Type B pancreatic cell (in vitro differentiated cells): ENCODE measurements around the gene SGCB. TPM values are rescaled to one million over a fixed set of nuclear protein-coding genes. Genes with fewer than 3 reads are reported as not detected.

Experiments used
- DNase-seq: peaks from one replicate; pipeline ENCODE4 v3.0.0; 2021; ENCODE audit warnings: mixed read lengths; ENCODE audit not compliant: unreplicated experiment; ENCODE audit errors: extremely low spot score
- H3K27ac Mint-ChIP-seq: 2 replicates; pipeline ENCODE4 v1.8.0; 2021; ENCODE audit warnings: mild to moderate bottlenecking, mixed read lengths
- H3K27me3 Mint-ChIP-seq: 2 replicates; pipeline ENCODE4 v1.8.0; 2021; ENCODE audit warnings: mixed read lengths
- H3K36me3 Mint-ChIP-seq: 2 replicates; pipeline ENCODE4 v1.8.0; 2021; ENCODE audit warnings: mixed read lengths
- H3K4me1 Mint-ChIP-seq: one replicate; pipeline ENCODE4 v1.8.0; 2021; ENCODE audit warnings: mixed read lengths; ENCODE audit not compliant: unreplicated experiment
- H3K4me3 Mint-ChIP-seq: 2 replicates; pipeline ENCODE4 v1.8.0; 2021; ENCODE audit warnings: mild to moderate bottlenecking, mixed read lengths
- H3K9me3 Mint-ChIP-seq: 2 replicates; pipeline ENCODE4 v1.8.0; 2021; ENCODE audit warnings: mixed read lengths
- CTCF ChIP-seq: fragments of 200-600 bp; sonication (generic); conservative IDR thresholded peaks from 2 replicates; pipeline ENCODE4 v1.5.0; 2021; ENCODE audit warnings: antibody characterized with exemption, mild to moderate bottlenecking
- total RNA-seq: library from RNA; stranded (reverse); gene quantifications from 2 replicates; pipeline ENCODE4 v1.2.1, GENCODE V29; 2021; ENCODE audit warnings: low replicate concordance

Gene SGCB
- total RNA-seq, 1 donor from 2014 or later, result 39.1 TPM

DNA sequence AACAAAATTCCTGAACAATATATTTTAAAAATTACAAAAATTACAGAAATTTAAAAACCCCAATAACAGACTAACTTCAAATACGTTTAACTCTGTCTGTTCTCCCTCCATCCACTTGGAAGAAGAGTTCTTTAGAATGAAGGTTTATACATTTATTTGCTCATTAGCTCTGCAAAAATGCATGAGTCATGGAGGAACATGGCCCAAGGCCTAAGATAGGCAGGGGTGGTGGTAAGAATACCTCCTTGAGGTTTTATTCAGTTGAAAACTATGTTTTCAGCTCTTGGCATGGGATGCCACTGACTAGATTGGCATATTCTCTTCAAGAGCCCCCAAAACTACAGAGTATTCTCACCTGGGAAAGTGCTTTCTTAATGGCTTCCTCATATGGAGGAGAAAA lies 9.1 kb downstream of the SGCB start:
- H3K27ac Mint-ChIP-seq, result no peak overlapping the region
- DNase-seq, result no peak
- no peaks in the 10 kb centered on the region for H3K27me3 Mint-ChIP-seq
- no peaks in the 10 kb centered on the region for H3K4me1 Mint-ChIP-seq
- H3K9me3 Mint-ChIP-seq, result no peaks in the 10 kb centered on the region
- no peak overlapping the region for H3K4me3 Mint-ChIP-seq
- no peak for TF ChIP-seq CTCF
- H3K36me3 Mint-ChIP-seq, result peaks cover 44% of the 10 kb centered on the region

GRCh38 chr4:52019936-52020657 lies 18.0 kb downstream of the SGCB start, which contains the start of gene LRRC66:
Gene LRRC66 (minus strand): TSS chr4:52020363. CDS start chr4:52017613, 2,750 bp downstream.
- no peaks in the 10 kb centered on the region for H3K9me3 Mint-ChIP-seq
- no peak within 1 kb of the TSS for H3K4me3 Mint-ChIP-seq
- DNase-seq, result no peak
- TF ChIP-seq CTCF, result no peak
- peak within 1 kb of the TSS; percentile 54 for H3K27ac Mint-ChIP-seq
- peaks cover 18% of the 10 kb centered on the region for H3K36me3 Mint-ChIP-seq
- no peaks in the 10 kb centered on the region for H3K4me1 Mint-ChIP-seq
- no peaks in the 10 kb centered on the region for H3K27me3 Mint-ChIP-seq

DNA sequence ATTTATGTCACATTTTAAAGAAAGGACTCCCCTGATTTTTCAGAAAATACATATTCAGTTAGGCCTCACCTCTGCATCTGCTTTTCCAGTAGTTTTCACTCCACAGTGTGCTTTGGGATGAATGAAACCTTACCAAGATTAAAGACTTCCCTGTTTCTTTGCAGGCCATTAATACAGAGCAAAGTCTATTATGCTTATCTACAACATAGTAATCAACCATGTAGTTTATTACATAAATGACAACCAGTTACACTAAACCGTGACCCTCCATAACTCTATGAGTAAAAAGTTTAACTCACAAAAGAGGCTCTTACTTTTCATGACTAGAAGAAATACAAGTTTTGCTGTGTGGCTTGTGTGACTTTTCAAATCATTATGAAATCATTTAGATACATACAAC lies 20.3 kb downstream of the SGCB start:
- Mint-ChIP-seq H3K36me3 (peaks cover 12% of the 10 kb centered on the region), H3K27me3 (no peaks in the 10 kb centered on the region), H3K27ac (no peak overlapping the region), H3K9me3 (no peaks in the 10 kb centered on the region), H3K4me1 (no peaks in the 10 kb centered on the region), H3K4me3 (peak overlapping the region; percentile 18)
- DNase-seq, result no peak
- TF ChIP-seq CTCF, result no peak

- peak overlapping the region; percentile 12 for H3K27ac Mint-ChIP-seq
- no peak overlapping the region for H3K4me3 Mint-ChIP-seq
- no peak for DNase-seq
- H3K4me1 Mint-ChIP-seq, result no peaks in the 10 kb centered on the region
- no peaks in the 10 kb centered on the region for H3K27me3 Mint-ChIP-seq
- no peaks in the 10 kb centered on the region for H3K9me3 Mint-ChIP-seq
- peaks cover 14% of the 10 kb centered on the region for H3K36me3 Mint-ChIP-seq
- no peak for TF ChIP-seq CTCF
These were observed 21.1 kb downstream of the SGCB start for GRCh38 chr4:52016981-52017380.

DNA sequence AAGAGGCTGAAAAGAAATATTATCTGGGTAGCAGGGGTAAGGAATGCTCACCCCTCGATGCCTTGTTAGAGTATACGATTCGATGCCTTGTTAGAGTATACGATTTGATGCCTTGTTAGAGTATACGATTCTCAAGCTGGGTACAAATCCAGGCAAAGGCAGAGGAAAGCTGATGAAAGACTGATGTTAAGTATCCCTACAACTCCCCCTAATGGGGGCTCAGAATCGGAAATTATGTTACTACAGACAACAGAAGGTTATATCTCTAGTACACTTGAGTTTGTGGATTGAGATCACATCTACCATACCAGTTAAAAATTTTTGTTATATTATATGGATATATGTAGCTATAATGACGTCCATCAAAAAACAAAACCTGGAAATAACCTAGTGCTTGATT lies 22.7 kb downstream of the SGCB start:
- no peaks in the 10 kb centered on the region for H3K9me3 Mint-ChIP-seq
- H3K27me3 Mint-ChIP-seq, result no peaks in the 10 kb centered on the region
- DNase-seq, result no peak
- H3K4me1 Mint-ChIP-seq, result no peaks in the 10 kb centered on the region
- TF ChIP-seq CTCF, result peak; percentile 20
- H3K36me3 Mint-ChIP-seq, result peaks cover 16% of the 10 kb centered on the region
- no peak overlapping the region for H3K4me3 Mint-ChIP-seq
- H3K27ac Mint-ChIP-seq, result peak overlapping the region; percentile 27
